Endothelial cell of umbilical vein (primary cell): Measurements from ENCODE around the gene GPSM1. TPM values are rescaled to one million over a fixed set of nuclear protein-coding genes. Genes with fewer than 3 reads are reported as not detected.

ENCODE experiments used
- BruUV-seq: library from RNA; stranded (reverse); fragments of 400-500 nt; replicated peaks from 2 replicates; lab custom pipeline; 2021; lab: Mats Ljungman, UMichigan
- CTCF ChIA-PET: fragments of 300-600, 350-600 bp; sonication (Branson Sonifier 250); formaldehyde crosslinking; loops from one replicate; lab custom pipeline; 2021; ENCODE audit warnings: antibody characterized with exemption, inconsistent platforms; lab: Charles Lee
- POLR2A ChIA-PET: fragments of 300-600, 350-600 bp; sonication (Branson Sonifier 250); formaldehyde crosslinking; loops from one replicate; lab custom pipeline; 2021; ENCODE audit warnings: antibody characterized with exemption, inconsistent platforms; lab: Charles Lee
- DNase-seq: peaks from one replicate; pipeline ENCODE4 v3.0.0-alpha.2; 2011; ENCODE audit warnings: low read depth, low spot score
- FAIRE-seq: peaks from 2 replicates; lab custom pipeline; 2011; peaks lifted over from hg19 to GRCh38; lab: Jason Lieb, UNC
- H2AFZ ChIP-seq: 2 replicates; pipeline ENCODE4 v1.6.0; 2012; ENCODE audit warnings: low read depth, low read length, control low read depth, inconsistent platforms
- H3K27ac ChIP-seq: 2 replicates; pipeline ENCODE4 v1.5.1; 2011; ENCODE audit warnings: low read depth, mild to moderate bottlenecking, control low read depth, low read length, moderate library complexity; ENCODE audit not compliant: insufficient read depth
- H3K27me3 ChIP-seq, 2 experiments: 2 replicates each; pipeline versions ENCODE4 v1.6.0 to v1.6.1; 2011; ENCODE audit warnings: low read length in 2 of 2, mixed read lengths in 1 of 2; ENCODE audit not compliant: control insufficient read depth in 2 of 2, insufficient read depth in 2 of 2
- H3K36me3 ChIP-seq, 2 experiments: 2 replicates in 1 of 2; 3 replicates in 1 of 2; pipeline ENCODE4 v1.5.1; 2011; ENCODE audit warnings: low read length in 2 of 2, mild to moderate bottlenecking in 1 of 2, moderate library complexity in 1 of 2; ENCODE audit not compliant: control insufficient read depth in 2 of 2, insufficient read depth in 2 of 2; ENCODE audit errors: extremely low read depth in 1 of 2
- H3K4me1 ChIP-seq: 3 replicates; pipeline ENCODE4 v1.5.1; 2011; ENCODE audit warnings: mild to moderate bottlenecking, low read length; ENCODE audit not compliant: control insufficient read depth, insufficient read depth; ENCODE audit errors: extremely low read depth
- H3K4me2 ChIP-seq: 2 replicates; pipeline ENCODE4 v1.6.1; 2011; ENCODE audit warnings: low read length, control low read depth, mixed read lengths; ENCODE audit not compliant: insufficient read depth
- H3K4me3 ChIP-seq, 3 experiments: fragments of 200-600 bp in 1 of 3; sonication (generic), shearing (Covaris generic) in 1 of 3; replicated peaks in 1 of 3; 2 replicates each; pipeline ENCODE4 v1.5.1; 2011 to 2016; ENCODE audit warnings: control low read depth in 3 of 3, low read length in 3 of 3, mild to moderate bottlenecking in 2 of 3, inconsistent platforms in 1 of 3, low read depth in 1 of 3, moderate library complexity in 1 of 3; ENCODE audit not compliant: insufficient read depth in 1 of 3
- H3K79me2 ChIP-seq: 2 replicates; pipeline ENCODE4 v1.6.0; 2012; ENCODE audit warnings: low read length, inconsistent platforms; ENCODE audit not compliant: control insufficient read depth, insufficient read depth
- H3K9ac ChIP-seq: replicated peaks from 2 replicates; pipeline ENCODE3; 2011; ENCODE audit warnings: low read length, control low read depth; ENCODE audit not compliant: insufficient read depth; ENCODE audit errors: extremely low read depth
- H3K9me1 ChIP-seq: replicated peaks from 3 replicates; pipeline ENCODE4 v1.6.0; 2011; ENCODE audit warnings: mild to moderate bottlenecking, low read length; ENCODE audit not compliant: control insufficient read depth, insufficient read depth; ENCODE audit errors: extremely low read depth
- H3K9me3 ChIP-seq: replicated peaks from 2 replicates; pipeline ENCODE4 v1.5.1; 2012; ENCODE audit warnings: low read length, inconsistent platforms; ENCODE audit not compliant: control insufficient read depth, insufficient read depth
- H4K20me1 ChIP-seq: replicated peaks from 2 replicates; pipeline ENCODE3; 2011; ENCODE audit warnings: mild to moderate bottlenecking, low read length; ENCODE audit not compliant: control insufficient read depth, insufficient read depth; ENCODE audit errors: extremely low read depth
- CTCF ChIP-seq, 2 donors: IDR thresholded peaks; 1 replicate in 1 of 2; 2 replicates in 1 of 2; pipeline ENCODE4 v1.5.1; 2011; ENCODE audit warnings: low read length in 2 of 2, mild to moderate bottlenecking in 2 of 2, moderate library complexity in 2 of 2, control low read depth in 1 of 2, inconsistent platforms in 1 of 2, low read depth in 1 of 2; ENCODE audit not compliant: insufficient read depth in 1 of 2; ENCODE audit errors: extremely low read depth in 1 of 2
- EZH2 ChIP-seq: IDR thresholded peaks from 2 replicates; pipeline ENCODE4 v1.6.1; 2012; ENCODE audit warnings: borderline replicate concordance, low read depth, mild to moderate bottlenecking, moderate library complexity, low read length, inconsistent platforms; ENCODE audit not compliant: severe bottlenecking
- FOS ChIP-seq: IDR thresholded peaks from 2 replicates; pipeline ENCODE4 v1.6.1; 2011; ENCODE audit warnings: mild to moderate bottlenecking, low read length, moderate library complexity, borderline replicate concordance; ENCODE audit not compliant: insufficient read depth
- GATA2 ChIP-seq: IDR thresholded peaks from 2 replicates; pipeline ENCODE4 v1.7.0; 2011; ENCODE audit warnings: low read depth, mild to moderate bottlenecking, moderate library complexity, mixed read lengths, low read length; ENCODE audit not compliant: insufficient read length, insufficient read depth
- JUN ChIP-seq: IDR thresholded peaks from 2 replicates; pipeline ENCODE4 v1.6.1; 2011; ENCODE audit warnings: borderline replicate concordance, low read depth; ENCODE audit not compliant: insufficient read length, insufficient read depth
- MAX ChIP-seq: IDR thresholded peaks from 2 replicates; pipeline ENCODE4 v1.6.1; 2011; ENCODE audit not compliant: insufficient read depth, insufficient read length
- MYC ChIP-seq: IDR thresholded peaks from one replicate; pipeline ENCODE4 v1.6.1; 2011; ENCODE audit warnings: mild to moderate bottlenecking, low read depth, low read length
- POLR2A ChIP-seq: IDR thresholded peaks from 2 replicates; pipeline ENCODE4 v1.6.1; 2012; ENCODE audit warnings: low read depth, mild to moderate bottlenecking, control low read depth, low read length
- POLR2AphosphoS5 ChIP-seq: IDR thresholded peaks from 2 replicates; pipeline ENCODE4 v1.6.1; 2012; ENCODE audit warnings: low read depth, mild to moderate bottlenecking, control low read depth, low read length, moderate library complexity; ENCODE audit not compliant: insufficient read depth
- dilution Hi-C: fragments of 300-500 bp; cut with MboI; formaldehyde crosslinking; loops from one replicate; pipeline ENCODE4 v1.15.0; 2019; ENCODE audit warnings: low sequenced_read_pairs; ENCODE audit not compliant: extremely low pct_ligation_motif_present
- intact Hi-C: fragments of 100-400 bp; cut with micrococcal nuclease; formaldehyde crosslinking; loops from one replicate; pipeline ENCODE4 v1.10.0; 2022
- polyA plus RNA-seq, 4 experiments: library from polyadenylated mRNA; depleted of rRNA in 3 of 4; stranded (reverse) in 3 of 4; unstranded in 1 of 4; fragments of >200 nt; gene quantifications; 2 replicates each; pipeline versions ENCODE4 v1.2.1 to v1.2.3, GENCODE V29; 2011 to 2012; ENCODE audit warnings: missing spikeins in 1 of 4
- total RNA-seq: library from RNA; stranded (reverse); gene quantifications from 2 replicates; pipeline ENCODE4 v1.2.3, GENCODE V29; 2021

Gene GPSM1
- total and polyA plus RNA-seq, 2 donors (not counting 3 experiments of a cell fraction or from before 2014, with no cell fraction given) = 34.6 to 47.1 TPM

GRCh38 chr9:136378170-136379002, 51.0 kb downstream of the GPSM1 start:
- TSS peak; percentile 12 for BruUV-seq
- POLR2A ChIA-PET = no interaction called here
- no peaks in the 10 kb centered on the region for H3K79me2 ChIP-seq

More at GRCh38 chr9:136378170-136379002, 51.0 kb downstream of the GPSM1 start:
- no peak overlapping the region for H3K4me3 ChIP-seq
- FAIRE-seq = no peak
- H4K20me1 ChIP-seq = no peaks in the 10 kb centered on the region
- no peak overlapping the region for H2AFZ ChIP-seq
- no peaks in the 10 kb centered on the region for H3K27me3 ChIP-seq
- dilution Hi-C loops = no loop called here
- no peaks in the 10 kb centered on the region for H3K4me1 ChIP-seq
- no peak for DNase-seq
- CTCF ChIA-PET = interaction anchor here (1.5 to 2.3 kb wide), 2 partner anchors 11 to 15 kb away, joined by 3 to 10 read pairs; partner anchors contain the start of gene DNLZ
- no peak for TF ChIP-seq JUN
- no peak for TF ChIP-seq FOS
- no peak for TF ChIP-seq CTCF (IDR thresholded peaks at IDR 0.05; ENCODE audit: extremely low read depth in 1 of 2, insufficient read depth in 1 of 2, low read depth in 1 of 2, low read length in 2 of 2)
- TF ChIP-seq MAX = no peak
- no peak for TF ChIP-seq POLR2AphosphoS5
- TF ChIP-seq GATA2 = no peak
- no peak for TF ChIP-seq MYC
- TF ChIP-seq POLR2A = no peak
- no peak for TF ChIP-seq EZH2
- no peak overlapping the region for H3K4me2 ChIP-seq
- intact Hi-C loops = no loop called here
- H3K9me3 ChIP-seq = no peaks in the 10 kb centered on the region
- H3K9ac ChIP-seq = no peak overlapping the region
- H3K27ac ChIP-seq = no peak overlapping the region
- no peaks in the 10 kb centered on the region for H3K9me1 ChIP-seq
- H3K36me3 ChIP-seq = peaks cover 4 to 41% of the 10 kb centered on the region in 2 experiments
